HCT116 (cell line): ENCODE measurements around the gene EWSR1. TPM values are rescaled to one million over a fixed set of nuclear protein-coding genes. Genes with fewer than 3 reads are reported as not detected.
A peak's percentile ranks its signal among the peaks of the same experiment; 100 is the strongest.

ENCODE experiments used
- ATAC-seq: fragments of 200-7000 bp; cut with Tn5 transposase; 2 replicates; pipeline ENCODE4 v1.9.1; 2020; ENCODE audit warnings: mild to moderate bottlenecking, moderate library complexity
- BruUV-seq: library from RNA; stranded (reverse); fragments of 400-500 nt; replicated peaks from 2 replicates; lab custom pipeline; 2021; lab: Mats Ljungman, UMichigan
- CTCF ChIA-PET: fragments of 300-600 bp; sonication (Branson Sonifier 250); formaldehyde crosslinking; loops from one replicate; lab custom pipeline; 2021; ENCODE audit warnings: antibody characterized with exemption; lab: Charles Lee
- POLR2A ChIA-PET: fragments of 300-600, 350-600 bp; sonication (Branson Sonifier 250); formaldehyde crosslinking; loops from one replicate; lab custom pipeline; 2021; ENCODE audit warnings: antibody characterized with exemption; lab: Charles Lee
- RAD21 ChIA-PET, 2 experiments: fragments of 300-600 bp; sonication (Branson Sonifier 250); formaldehyde crosslinking; loops; one replicate each; lab custom pipeline; 2023; ENCODE audit warnings: low total read pairs in 2 of 2; ENCODE audit not compliant: uncharacterized antibody in 2 of 2, unreplicated experiment in 2 of 2, low non-redundant PET in 1 of 2; lab: Charles Lee
- DNase-seq: peaks from one replicate; pipeline ENCODE4 v3.0.0-alpha.2; 2010; ENCODE audit warnings: low read depth, low spot score
- H2AFZ ChIP-seq: fragments of 200-600 bp; shearing (Covaris generic), sonication (generic); 2 replicates; pipeline ENCODE4 v1.6.1; 2017; ENCODE audit warnings: low read depth, mixed run types, mixed read lengths, antibody characterized with exemption, low read length; ENCODE audit not compliant: poor library complexity, severe bottlenecking
- H3K27ac ChIP-seq: 2 replicates; pipeline ENCODE4 v1.5.1; 2012; ENCODE audit warnings: low read depth, low read length
- H3K27me3 ChIP-seq: fragments of 200-600 bp; sonication (generic); 2 replicates; pipeline ENCODE4 v1.6.1; 2016; ENCODE audit warnings: mixed run types, low read length, mixed read lengths; ENCODE audit not compliant: insufficient read depth
- H3K36me3 ChIP-seq, 2 experiments: fragments of 200-500 bp in 1 of 2; fragments of 200-600 bp in 1 of 2; sonication (Bioruptor generic) in 1 of 2; sonication (generic) in 1 of 2; 2 replicates each; pipeline versions ENCODE4 v1.5.1 to v1.6.1; 2014 to 2016; ENCODE audit warnings: low read length in 2 of 2, inconsistent platforms in 1 of 2, mixed read lengths in 1 of 2, mixed run types in 1 of 2; ENCODE audit not compliant: insufficient read depth in 2 of 2, control insufficient read depth in 1 of 2
- H3K4me1 ChIP-seq, 2 experiments: fragments of 200-600 bp in 1 of 2; sonication (generic) in 1 of 2; 2 replicates each; pipeline versions ENCODE4 v1.5.1 to v1.6.1; 2012 to 2017; ENCODE audit warnings: low read length in 2 of 2, inconsistent platforms in 1 of 2, mild to moderate bottlenecking in 1 of 2, mixed read lengths in 1 of 2, mixed run types in 1 of 2, moderate library complexity in 1 of 2; ENCODE audit not compliant: insufficient read depth in 2 of 2, control insufficient read depth in 1 of 2
- H3K4me2 ChIP-seq: fragments of 200-600 bp; sonication (generic); 2 replicates; pipeline ENCODE4 v1.6.1; 2017; ENCODE audit warnings: mixed run types, low read length, mixed read lengths
- H3K4me3 ChIP-seq, 2 experiments: fragments of 200-600 bp in 1 of 2; sonication (generic) in 1 of 2; replicated peaks in 1 of 2; 2 replicates each; pipeline ENCODE4 v1.5.1; 2011 to 2016; ENCODE audit warnings: low read length in 2 of 2, control low read depth in 1 of 2, low read depth in 1 of 2, mild to moderate bottlenecking in 1 of 2, mixed read lengths in 1 of 2, mixed run types in 1 of 2
- H3K79me2 ChIP-seq: fragments of 200-600 bp; sonication (generic); 2 replicates; pipeline ENCODE4 v1.6.1; 2017; ENCODE audit warnings: mild to moderate bottlenecking, mixed run types, low read length, moderate library complexity, mixed read lengths; ENCODE audit not compliant: insufficient read depth
- H3K9ac ChIP-seq: fragments of 200-600 bp; sonication (generic); 2 replicates; pipeline ENCODE4 v1.6.1; 2016; ENCODE audit warnings: low read length, mixed read lengths
- H3K9me2 ChIP-seq: fragments of 200-600 bp; sonication (generic), shearing (Covaris generic); 2 replicates; pipeline ENCODE4 v1.6.1; 2017; ENCODE audit warnings: mixed run types, mild to moderate bottlenecking, moderate library complexity; ENCODE audit not compliant: insufficient read depth
- H3K9me3 ChIP-seq, 2 experiments: fragments of 200-500 bp in 1 of 2; fragments of 200-600 bp in 1 of 2; sonication (Bioruptor generic) in 1 of 2; sonication (generic) in 1 of 2; 2 replicates each; pipeline ENCODE4 v1.6.1; 2014 to 2017; ENCODE audit warnings: low read length in 2 of 2, mixed read lengths in 2 of 2, inconsistent platforms in 1 of 2, low read depth in 1 of 2, mild to moderate bottlenecking in 1 of 2, mixed run types in 1 of 2, moderate library complexity in 1 of 2; ENCODE audit not compliant: control insufficient read depth in 1 of 2, insufficient read depth in 1 of 2
- H4K20me1 ChIP-seq: fragments of 200-600 bp; sonication (generic), shearing (Covaris generic); 2 replicates; pipeline ENCODE4 v1.6.1; 2017; ENCODE audit warnings: mixed run types, mild to moderate bottlenecking, moderate library complexity; ENCODE audit not compliant: insufficient read depth
- EZH2 ChIP-seq: fragments of 200-600 bp; sonication (generic); IDR thresholded peaks from 2 replicates; pipeline ENCODE4 v1.6.1; 2017; ENCODE audit warnings: antibody characterized with exemption, mixed run types
- FOSL1 ChIP-seq: IDR thresholded peaks from 2 replicates; pipeline ENCODE4 v1.6.1; 2012; ENCODE audit warnings: low read depth
- MAX ChIP-seq: IDR thresholded peaks from 2 replicates; pipeline ENCODE4 v1.6.1; 2012
- SIN3A ChIP-seq: IDR thresholded peaks from 2 replicates; pipeline ENCODE4 v1.6.1; 2012; ENCODE audit warnings: low read depth
- TCF7L2 ChIP-seq: IDR thresholded peaks from 2 replicates; pipeline ENCODE4 v1.7.0; 2011; ENCODE audit warnings: borderline replicate concordance, inconsistent platforms; ENCODE audit not compliant: insufficient read depth, insufficient read length; ENCODE audit errors: extremely low read depth
- ZBTB33 ChIP-seq: IDR thresholded peaks from 2 replicates; pipeline ENCODE4 v1.6.1; 2011; ENCODE audit warnings: mild to moderate bottlenecking, low read length, moderate library complexity; ENCODE audit not compliant: insufficient replicate concordance; ENCODE audit errors: extremely low read depth
- ZFX ChIP-seq: fragments of 450-650 bp; IDR thresholded peaks from 2 replicates; pipeline ENCODE4 v1.6.1; 2017
- ZNF274 ChIP-seq: fragments of 200-500 bp; sonication (Bioruptor generic); IDR thresholded peaks from 2 replicates; pipeline ENCODE4 v1.6.1; 2014; ENCODE audit warnings: mild to moderate bottlenecking, low read depth, low read length, inconsistent platforms
- intact Hi-C: fragments of 100-400 bp; cut with micrococcal nuclease; formaldehyde crosslinking; loops from 2 replicates; pipeline ENCODE4 v1.10.0; 2022
- total RNA-seq: library from RNA; stranded (reverse); gene quantifications from one replicate; pipeline ENCODE4 v1.2.1, GENCODE V29; 2021; ENCODE audit not compliant: unreplicated experiment
- TF ChIP-seq, protein P1 (sequence below): IDR thresholded peaks from 2 replicates; pipeline ENCODE4 v1.6.1; 2012; ENCODE audit warnings: low read depth

The EWSR1 gene
- total RNA-seq, 1 experiment from 2014 or later: 335 TPM

GRCh38 chr22:29307596-29308147 is 39.6 kb downstream of the EWSR1 start:
- no peak overlapping the region for H2AFZ ChIP-seq
- ATAC-seq (no peak), DNase-seq (no peak)
- ChIA-PET CTCF (no interaction called here), POLR2A (no interaction called here), RAD21 (no interaction called here)
- peak overlapping the region; percentile 73 for H3K9ac ChIP-seq
- no peaks in the 10 kb centered on the region for H4K20me1 ChIP-seq
- TSS peak; percentile 33 for BruUV-seq
- H3K4me1 ChIP-seq: peaks cover 45 to 68% of the 10 kb centered on the region in 2 experiments
- no peaks in the 10 kb centered on the region for H3K36me3 ChIP-seq
- peaks cover 7% of the 10 kb centered on the region; the same call in 1 of the 2 replicates for H3K79me2 ChIP-seq
- H3K9me2 ChIP-seq: no peaks in the 10 kb centered on the region
- intact Hi-C loops: no loop called here
- no peaks in the 10 kb centered on the region for H3K9me3 ChIP-seq
- TF ChIP-seq, protein P1, sequence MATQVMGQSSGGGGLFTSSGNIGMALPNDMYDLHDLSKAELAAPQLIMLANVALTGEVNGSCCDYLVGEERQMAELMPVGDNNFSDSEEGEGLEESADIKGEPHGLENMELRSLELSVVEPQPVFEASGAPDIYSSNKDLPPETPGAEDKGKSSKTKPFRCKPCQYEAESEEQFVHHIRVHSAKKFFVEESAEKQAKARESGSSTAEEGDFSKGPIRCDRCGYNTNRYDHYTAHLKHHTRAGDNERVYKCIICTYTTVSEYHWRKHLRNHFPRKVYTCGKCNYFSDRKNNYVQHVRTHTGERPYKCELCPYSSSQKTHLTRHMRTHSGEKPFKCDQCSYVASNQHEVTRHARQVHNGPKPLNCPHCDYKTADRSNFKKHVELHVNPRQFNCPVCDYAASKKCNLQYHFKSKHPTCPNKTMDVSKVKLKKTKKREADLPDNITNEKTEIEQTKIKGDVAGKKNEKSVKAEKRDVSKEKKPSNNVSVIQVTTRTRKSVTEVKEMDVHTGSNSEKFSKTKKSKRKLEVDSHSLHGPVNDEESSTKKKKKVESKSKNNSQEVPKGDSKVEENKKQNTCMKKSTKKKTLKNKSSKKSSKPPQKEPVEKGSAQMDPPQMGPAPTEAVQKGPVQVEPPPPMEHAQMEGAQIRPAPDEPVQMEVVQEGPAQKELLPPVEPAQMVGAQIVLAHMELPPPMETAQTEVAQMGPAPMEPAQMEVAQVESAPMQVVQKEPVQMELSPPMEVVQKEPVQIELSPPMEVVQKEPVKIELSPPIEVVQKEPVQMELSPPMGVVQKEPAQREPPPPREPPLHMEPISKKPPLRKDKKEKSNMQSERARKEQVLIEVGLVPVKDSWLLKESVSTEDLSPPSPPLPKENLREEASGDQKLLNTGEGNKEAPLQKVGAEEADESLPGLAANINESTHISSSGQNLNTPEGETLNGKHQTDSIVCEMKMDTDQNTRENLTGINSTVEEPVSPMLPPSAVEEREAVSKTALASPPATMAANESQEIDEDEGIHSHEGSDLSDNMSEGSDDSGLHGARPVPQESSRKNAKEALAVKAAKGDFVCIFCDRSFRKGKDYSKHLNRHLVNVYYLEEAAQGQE: no peak
- TF ChIP-seq ZBTB33 (no peak), ZNF274 (no peak), FOSL1 (no peak), EZH2 (no peak), TCF7L2 (no peak), ZFX (no peak), MAX (no peak), SIN3A (no peak)
- no peaks in the 10 kb centered on the region for H3K27me3 ChIP-seq
- H3K4me2 ChIP-seq: peak overlapping the region; percentile 96
- H3K27ac ChIP-seq: peak overlapping the region; percentile 81
- H3K4me3 ChIP-seq: peak overlapping the region; percentile 74 to 84
